H9 (cell line): ENCODE data around the gene ATP2B2. TPM values are rescaled to one million over a fixed set of nuclear protein-coding genes. Genes with fewer than 3 reads are reported as not detected.

ENCODE experiments used
- DNase-seq: peaks from one replicate; pipeline ENCODE4 v3.0.0-alpha.2; 2017
- H2AFZ ChIP-seq: one replicate; pipeline ENCODE4 v1.6.1; 2013; ENCODE audit warnings: mild to moderate bottlenecking, low read length, control low read depth, moderate library complexity
- H2AK5ac ChIP-seq: 2 replicates; pipeline ENCODE4 v1.6.1; 2013; ENCODE audit warnings: low read length, control low read depth, mixed read lengths; ENCODE audit not compliant: insufficient read length
- H2BK120ac ChIP-seq: one replicate; pipeline ENCODE4 v1.6.1; 2013; ENCODE audit warnings: low read depth, mild to moderate bottlenecking, low read length, control low read depth, inconsistent platforms; ENCODE audit not compliant: poor library complexity, severe bottlenecking
- H2BK12ac ChIP-seq: 2 replicates; pipeline ENCODE4 v1.6.1; 2013; ENCODE audit warnings: low read length, control low read depth, mixed read lengths, low read depth; ENCODE audit not compliant: insufficient read length
- H2BK15ac ChIP-seq: 2 replicates; pipeline ENCODE4 v1.6.1; 2013; ENCODE audit warnings: low read depth, low read length, control low read depth
- H2BK20ac ChIP-seq: one replicate; pipeline ENCODE4 v1.6.1; 2013; ENCODE audit warnings: low read depth, mild to moderate bottlenecking, low read length, control low read depth, inconsistent platforms; ENCODE audit not compliant: poor library complexity, severe bottlenecking
- H2BK5ac ChIP-seq: 2 replicates; pipeline ENCODE4 v1.6.1; 2013; ENCODE audit warnings: low read length, control low read depth, mixed read lengths; ENCODE audit not compliant: insufficient read length
- H3K14ac ChIP-seq: 2 replicates; pipeline ENCODE4 v1.6.1; 2013; ENCODE audit warnings: low read length, control low read depth; ENCODE audit not compliant: insufficient read depth
- H3K18ac ChIP-seq: 2 replicates; pipeline ENCODE4 v1.6.1; 2013; ENCODE audit warnings: low read depth, mild to moderate bottlenecking, mixed read lengths, low read length, control low read depth; ENCODE audit not compliant: insufficient read length
- H3K23ac ChIP-seq: 2 replicates; pipeline ENCODE4 v1.6.1; 2013; ENCODE audit warnings: low read length, control low read depth, mixed read lengths, low read depth; ENCODE audit not compliant: insufficient read length
- H3K23me2 ChIP-seq: 2 replicates; pipeline ENCODE4 v1.6.1; 2013; ENCODE audit warnings: low read depth, mild to moderate bottlenecking, mixed read lengths, low read length, control low read depth; ENCODE audit not compliant: insufficient read length, poor library complexity, severe bottlenecking
- H3K27ac ChIP-seq: 2 replicates; pipeline ENCODE4 v1.5.1; 2013; ENCODE audit warnings: low read length, control low read depth, mixed read lengths, low read depth; ENCODE audit not compliant: insufficient read length
- H3K27me3 ChIP-seq: 2 replicates; pipeline ENCODE4 v1.6.1; 2013; ENCODE audit warnings: low read length, control low read depth, inconsistent platforms; ENCODE audit not compliant: insufficient read depth
- H3K4ac ChIP-seq: 2 replicates; pipeline ENCODE4 v1.6.1; 2013; ENCODE audit warnings: low read depth, mild to moderate bottlenecking, control low read depth, inconsistent platforms, low read length, moderate library complexity
- H3K4me1 ChIP-seq: 2 replicates; pipeline ENCODE4 v1.6.1; 2013; ENCODE audit warnings: low read length, control low read depth, inconsistent platforms; ENCODE audit not compliant: insufficient read depth
- H3K4me2 ChIP-seq: 2 replicates; pipeline ENCODE4 v1.6.1; 2013; ENCODE audit warnings: low read length, control low read depth, mixed read lengths; ENCODE audit not compliant: insufficient read length, insufficient read depth
- H3K56ac ChIP-seq: 2 replicates; pipeline ENCODE4 v1.6.1; 2013; ENCODE audit warnings: low read depth, mild to moderate bottlenecking, mixed read lengths, low read length, control low read depth; ENCODE audit not compliant: insufficient read length
- H3K79me1 ChIP-seq: 2 replicates; pipeline ENCODE4 v1.6.1; 2013; ENCODE audit warnings: low read depth, mild to moderate bottlenecking, moderate library complexity, low read length, control low read depth, inconsistent platforms; ENCODE audit not compliant: insufficient read depth, poor library complexity, severe bottlenecking
- H3K79me2 ChIP-seq: 2 replicates; pipeline ENCODE4 v1.6.1; 2013; ENCODE audit warnings: low read length, control low read depth, inconsistent platforms; ENCODE audit not compliant: insufficient read depth
- H3K9ac ChIP-seq: 2 replicates; pipeline ENCODE4 v1.6.1; 2013; ENCODE audit warnings: low read length, control low read depth, mixed read lengths; ENCODE audit not compliant: insufficient read length; ENCODE audit errors: extremely low read depth
- H3K9me3 ChIP-seq: one replicate; pipeline ENCODE4 v1.6.1; 2013; ENCODE audit warnings: low read depth, low read length, inconsistent platforms; ENCODE audit not compliant: control insufficient read depth
- H3T11ph ChIP-seq: one replicate; pipeline ENCODE4 v1.6.1; 2013; ENCODE audit warnings: mild to moderate bottlenecking, low read length, control low read depth, inconsistent platforms
- H4K20me1 ChIP-seq: one replicate; pipeline ENCODE4 v1.6.1; 2013; ENCODE audit not compliant: control insufficient read depth, insufficient read length, insufficient read depth
- H4K5ac ChIP-seq: 2 replicates; pipeline ENCODE4 v1.6.1; 2013; ENCODE audit warnings: low read depth, mild to moderate bottlenecking, mixed read lengths, low read length, control low read depth; ENCODE audit not compliant: insufficient read length
- H4K8ac ChIP-seq: replicated peaks from 2 replicates; pipeline ENCODE4 v1.6.1; 2013; ENCODE audit warnings: low read length, control low read depth, mixed read lengths, low read depth; ENCODE audit not compliant: insufficient read length
- H4K91ac ChIP-seq: 2 replicates; pipeline ENCODE4 v1.6.1; 2013; ENCODE audit warnings: low read depth, mild to moderate bottlenecking, moderate library complexity, mixed read lengths, low read length, control low read depth; ENCODE audit not compliant: insufficient read length
- H3K27ac Mint-ChIP-seq, 3 experiments: 2 replicates in 2 of 3; 3 replicates in 1 of 3; pipeline ENCODE4 v1.8.0; 2020 to 2021; ENCODE audit warnings: mixed read lengths in 3 of 3, mild to moderate bottlenecking in 1 of 3, moderate library complexity in 1 of 3
- H3K27me3 Mint-ChIP-seq: 2 replicates; pipeline ENCODE4 v1.8.0; 2021; ENCODE audit warnings: low read depth, mild to moderate bottlenecking, moderate library complexity, mixed read lengths
- H3K36me3 Mint-ChIP-seq, 3 experiments: 2 replicates in 2 of 3; 3 replicates in 1 of 3; pipeline ENCODE4 v1.8.0; 2020 to 2021; ENCODE audit warnings: low read depth in 3 of 3, mixed read lengths in 3 of 3; ENCODE audit not compliant: insufficient read depth in 1 of 3
- H3K4me1 Mint-ChIP-seq, 2 experiments: 2 replicates each; pipeline ENCODE4 v1.8.0; 2020; ENCODE audit warnings: mixed read lengths in 2 of 2
- H3K4me3 Mint-ChIP-seq, 2 experiments: 2 replicates in 1 of 2; 3 replicates in 1 of 2; pipeline ENCODE4 v1.8.0; 2020 to 2021; ENCODE audit warnings: mild to moderate bottlenecking in 2 of 2, mixed read lengths in 2 of 2, moderate library complexity in 1 of 2
- H3K9me3 Mint-ChIP-seq, 2 experiments: 2 replicates in 1 of 2; 3 replicates in 1 of 2; pipeline ENCODE4 v1.8.0; 2020; ENCODE audit warnings: mild to moderate bottlenecking in 2 of 2, mixed read lengths in 2 of 2, moderate library complexity in 1 of 2
- WGBS: extraction: QIAGEN DNeasy Blood & Tissue Kit; methylation state at CpG from one replicate; pipeline ENCODE4 v1.1.7; 2013; ENCODE audit warnings: missing lambda C conversion rate, low lambda C conversion rate, mixed read lengths; ENCODE audit not compliant: insufficient read length; ENCODE audit errors: extremely low coverage; 5-methylcytosine and 5-hydroxymethylcytosine counted together
- total RNA-seq: library from RNA; stranded (reverse); gene quantifications from 2 replicates; pipeline ENCODE4 v1.2.1, GENCODE V29; 2021
- TF ChIP-seq, protein P1 (sequence below): fragments of 200-600 bp; sonication (generic); conservative IDR thresholded peaks from 3 replicates; pipeline ENCODE4 v1.8.0; 2021; ENCODE audit warnings: antibody characterized with exemption, mild to moderate bottlenecking

Gene ATP2B2
- total RNA-seq, 1 experiment from 2014 or later, result 0.33 TPM

DNA sequence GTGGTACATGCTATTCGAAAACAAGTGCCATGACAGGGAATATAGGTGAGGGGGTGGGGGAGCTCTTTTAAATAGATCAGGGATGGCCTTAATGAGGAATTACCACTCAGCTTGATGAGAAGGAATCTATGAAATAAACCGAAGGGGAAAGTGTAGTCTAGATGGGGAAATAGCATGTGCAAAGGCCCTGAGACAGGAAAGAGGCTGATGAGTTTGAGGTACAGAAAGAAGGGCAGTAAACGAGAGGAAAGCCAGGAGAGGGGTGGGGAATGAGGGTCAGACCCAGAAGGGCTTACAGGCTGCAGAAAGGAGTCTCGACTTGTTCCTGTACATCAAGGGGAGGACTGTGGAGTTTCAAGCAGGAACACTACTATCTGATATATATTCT, 12.2 kb downstream of the ATP2B2 start:
- Histone ChIP-seq H2BK12ac (no peak overlapping the region), H2BK15ac (no peak overlapping the region), H3K18ac (no peak overlapping the region), H3K4me2 (no peak overlapping the region), H3K4ac (no peak overlapping the region), H3K56ac (no peak overlapping the region), H3K23ac (no peak overlapping the region), H3K14ac (no peak overlapping the region), H4K8ac (no peak overlapping the region), H4K5ac (no peak overlapping the region), H3K9me3 (no peaks in the 10 kb centered on the region), H2BK20ac (no peak overlapping the region), H3K9ac (no peak overlapping the region), H3K23me2 (no peaks in the 10 kb centered on the region), H4K20me1 (no peaks in the 10 kb centered on the region), H3K4me1 (no peaks in the 10 kb centered on the region), H2BK5ac (no peak overlapping the region), H2BK120ac (no peak overlapping the region), H3K27ac (no peak overlapping the region), H3K79me1 (no peaks in the 10 kb centered on the region), H3K79me2 (no peaks in the 10 kb centered on the region), H2AFZ (no peak overlapping the region), H3K27me3 (no peaks in the 10 kb centered on the region), H2AK5ac (no peak overlapping the region), H4K91ac (no peak overlapping the region), H3T11ph (no peak overlapping the region)
- WGBS, result no CpG with 5 or more reads among the region's 4 CpGs
- TF ChIP-seq, protein P1, sequence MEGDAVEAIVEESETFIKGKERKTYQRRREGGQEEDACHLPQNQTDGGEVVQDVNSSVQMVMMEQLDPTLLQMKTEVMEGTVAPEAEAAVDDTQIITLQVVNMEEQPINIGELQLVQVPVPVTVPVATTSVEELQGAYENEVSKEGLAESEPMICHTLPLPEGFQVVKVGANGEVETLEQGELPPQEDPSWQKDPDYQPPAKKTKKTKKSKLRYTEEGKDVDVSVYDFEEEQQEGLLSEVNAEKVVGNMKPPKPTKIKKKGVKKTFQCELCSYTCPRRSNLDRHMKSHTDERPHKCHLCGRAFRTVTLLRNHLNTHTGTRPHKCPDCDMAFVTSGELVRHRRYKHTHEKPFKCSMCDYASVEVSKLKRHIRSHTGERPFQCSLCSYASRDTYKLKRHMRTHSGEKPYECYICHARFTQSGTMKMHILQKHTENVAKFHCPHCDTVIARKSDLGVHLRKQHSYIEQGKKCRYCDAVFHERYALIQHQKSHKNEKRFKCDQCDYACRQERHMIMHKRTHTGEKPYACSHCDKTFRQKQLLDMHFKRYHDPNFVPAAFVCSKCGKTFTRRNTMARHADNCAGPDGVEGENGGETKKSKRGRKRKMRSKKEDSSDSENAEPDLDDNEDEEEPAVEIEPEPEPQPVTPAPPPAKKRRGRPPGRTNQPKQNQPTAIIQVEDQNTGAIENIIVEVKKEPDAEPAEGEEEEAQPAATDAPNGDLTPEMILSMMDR, result no peak
- Mint-ChIP-seq H3K27me3 (peaks cover 1% of the 10 kb centered on the region; the same call in 1 of the 2 replicates), H3K4me3 (no peak overlapping the region), H3K36me3 (no peaks in the 10 kb centered on the region), H3K4me1 (peaks cover 6 to 25% of the 10 kb centered on the region in 2 experiments), H3K9me3 (no peaks in the 10 kb centered on the region; a peak in 1 of 5 replicates), H3K27ac (peak overlapping the region in 1 of 3 experiments; percentile 7; a peak in 2 of 7 replicates)
- no peak for DNase-seq
